H1 (cell line): ENCODE data around the gene C9. TPM values are rescaled to one million over a fixed set of nuclear protein-coding genes. Genes with fewer than 3 reads are reported as not detected.

Experiments used
- CTCF ChIA-PET: fragments of 300-600 bp; sonication (Branson Sonifier 250); formaldehyde crosslinking; loops from one replicate; lab custom pipeline; 2021; ENCODE audit not compliant: partially characterized antibody; lab: Charles Lee
- POLR2A ChIA-PET: fragments of 300-600 bp; sonication (Branson Sonifier 250); formaldehyde crosslinking; loops from one replicate; lab custom pipeline; 2021; ENCODE audit warnings: inconsistent platforms; ENCODE audit not compliant: partially characterized antibody; lab: Charles Lee
- DNase-seq, 2 experiments: peaks; one replicate each; pipeline versions ENCODE4 v3.0.0 to v3.0.0-alpha.2; 2010 to 2022; ENCODE audit warnings: low spot score in 2 of 2, low read depth in 1 of 2, mixed read lengths in 1 of 2
- FAIRE-seq: peaks from 2 replicates; lab custom pipeline; 2011; peaks lifted over from hg19 to GRCh38; lab: Jason Lieb, UNC
- H2AFZ ChIP-seq: 2 replicates; pipeline ENCODE4 v1.8.1; 2012; ENCODE audit warnings: low read length, inconsistent platforms
- H2AK5ac ChIP-seq: 2 replicates; pipeline ENCODE4 v1.6.1; 2013; ENCODE audit warnings: low read depth, low read length
- H2BK120ac ChIP-seq: replicated peaks from 2 replicates; pipeline ENCODE3; 2013; ENCODE audit warnings: low read depth, low read length, inconsistent platforms
- H2BK12ac ChIP-seq: 2 replicates; pipeline ENCODE4 v1.6.1; 2013; ENCODE audit warnings: low read depth, low read length
- H2BK15ac ChIP-seq: 2 replicates; pipeline ENCODE4 v1.6.1; 2013; ENCODE audit warnings: low read length
- H2BK20ac ChIP-seq: 2 replicates; pipeline ENCODE4 v1.6.1; 2013; ENCODE audit warnings: low read length
- H2BK5ac ChIP-seq: 2 replicates; pipeline ENCODE4 v1.6.1; 2013; ENCODE audit warnings: low read depth, low read length
- H3K14ac ChIP-seq: 2 replicates; pipeline ENCODE4 v1.6.1; 2013; ENCODE audit warnings: inconsistent platforms; ENCODE audit not compliant: insufficient read length
- H3K18ac ChIP-seq: 2 replicates; pipeline ENCODE4 v1.6.1; 2013; ENCODE audit warnings: low read length; ENCODE audit errors: extremely low read depth
- H3K23ac ChIP-seq: 2 replicates; pipeline ENCODE4 v1.6.1; 2013; ENCODE audit warnings: inconsistent platforms; ENCODE audit not compliant: insufficient read length
- H3K23me2 ChIP-seq: 2 replicates; pipeline ENCODE4 v1.6.1; 2013; ENCODE audit warnings: low read depth, low read length
- H3K27ac ChIP-seq: 2 replicates; pipeline ENCODE4 v1.6.1; 2011; ENCODE audit warnings: low read depth, low read length, inconsistent platforms
- H3K27me3 ChIP-seq, 4 experiments: replicated peaks in 1 of 4; 1 replicate in 1 of 4; 2 replicates in 3 of 4; pipeline versions ENCODE4 v1.6.1 to v1.8.1; 2011 to 2013; ENCODE audit warnings: low read length in 3 of 4, mild to moderate bottlenecking in 3 of 4, inconsistent platforms in 2 of 4, mixed read lengths in 2 of 4, moderate library complexity in 1 of 4; ENCODE audit not compliant: control insufficient read depth in 3 of 4, insufficient read depth in 3 of 4; ENCODE audit errors: extremely low read depth in 1 of 4
- H3K36me3 ChIP-seq, 4 experiments: 2 replicates each; pipeline versions ENCODE4 v1.6.1 to v1.8.1; 2011 to 2013; ENCODE audit warnings: mild to moderate bottlenecking in 4 of 4, low read length in 3 of 4, moderate library complexity in 2 of 4, control low read depth in 1 of 4, inconsistent platforms in 1 of 4; ENCODE audit not compliant: insufficient read depth in 4 of 4, control insufficient read depth in 2 of 4
- H3K4ac ChIP-seq: replicated peaks from 2 replicates; pipeline ENCODE3; 2013; ENCODE audit warnings: low read length, low read depth, mixed read lengths, inconsistent platforms; ENCODE audit not compliant: insufficient read length
- H3K4me1 ChIP-seq, 4 experiments: replicated peaks in 1 of 4; 1 replicate in 1 of 4; 2 replicates in 3 of 4; pipeline versions ENCODE4 v1.6.1 to v1.8.1; 2011 to 2013; ENCODE audit warnings: low read length in 3 of 4, inconsistent platforms in 2 of 4, mixed read lengths in 1 of 4; ENCODE audit not compliant: insufficient read depth in 4 of 4, control insufficient read depth in 3 of 4
- H3K4me2 ChIP-seq, 2 experiments: 2 replicates each; pipeline versions ENCODE4 v1.6.1 to v1.8.1; 2011 to 2013; ENCODE audit warnings: low read depth in 2 of 2, low read length in 2 of 2, control low read depth in 1 of 2, inconsistent platforms in 1 of 2, mild to moderate bottlenecking in 1 of 2; ENCODE audit not compliant: insufficient read depth in 1 of 2
- H3K4me3 ChIP-seq, 4 experiments: fragments of 200-600, 300-600 bp in 1 of 4; sonication (generic), shearing (Covaris generic), sonication (Bioruptor Twin) in 1 of 4; 2 replicates each; pipeline versions ENCODE4 v1.5.1 to v1.8.1; 2011 to 2016; ENCODE audit warnings: low read length in 4 of 4, low read depth in 3 of 4, control low read depth in 2 of 4, inconsistent platforms in 2 of 4, mild to moderate bottlenecking in 2 of 4, mixed read lengths in 1 of 4, moderate library complexity in 1 of 4; ENCODE audit not compliant: insufficient read depth in 2 of 4; ENCODE audit errors: extremely low read depth in 1 of 4
- H3K56ac ChIP-seq: replicated peaks from 2 replicates; pipeline ENCODE3; 2013; ENCODE audit warnings: low read depth, mild to moderate bottlenecking, mixed read lengths, low read length, inconsistent platforms; ENCODE audit not compliant: insufficient read length
- H3K79me1 ChIP-seq: 2 replicates; pipeline ENCODE4 v1.6.1; 2013; ENCODE audit warnings: low read depth, low read length, control low read depth
- H3K79me2 ChIP-seq, 2 experiments: 2 replicates each; pipeline versions ENCODE4 v1.6.1 to v1.8.1; 2012 to 2013; ENCODE audit warnings: low read length in 2 of 2, mild to moderate bottlenecking in 2 of 2, inconsistent platforms in 1 of 2; ENCODE audit not compliant: insufficient read depth in 2 of 2, control insufficient read depth in 1 of 2
- H3K9ac ChIP-seq, 4 experiments: replicated peaks in 1 of 4; 1 replicate in 1 of 4; 2 replicates in 3 of 4; pipeline versions ENCODE4 v1.6.1 to v1.8.1; 2011 to 2013; ENCODE audit warnings: low read depth in 3 of 4, low read length in 3 of 4, control low read depth in 2 of 4, mild to moderate bottlenecking in 2 of 4, moderate library complexity in 2 of 4, inconsistent platforms in 1 of 4; ENCODE audit errors: extremely low read depth in 1 of 4
- H3K9me3 ChIP-seq, 2 experiments: 2 replicates each; pipeline versions ENCODE4 v1.6.1 to v1.8.1; 2012 to 2013; ENCODE audit warnings: mild to moderate bottlenecking in 2 of 2, moderate library complexity in 2 of 2, control low read depth in 1 of 2, inconsistent platforms in 1 of 2, low read depth in 1 of 2, low read length in 1 of 2, mixed read lengths in 1 of 2; ENCODE audit not compliant: insufficient read depth in 2 of 2
- H4K20me1 ChIP-seq, 2 experiments: replicated peaks in 1 of 2; 2 replicates each; pipeline versions ENCODE3 to v1.8.1; 2011 to 2013; ENCODE audit warnings: inconsistent platforms in 2 of 2, low read length in 2 of 2, mild to moderate bottlenecking in 1 of 2; ENCODE audit not compliant: insufficient read depth in 2 of 2, control insufficient read depth in 1 of 2
- H4K5ac ChIP-seq: 2 replicates; pipeline ENCODE4 v1.6.1; 2013; ENCODE audit warnings: low read length, low read depth, mixed read lengths, inconsistent platforms; ENCODE audit not compliant: insufficient read length
- H4K8ac ChIP-seq: 2 replicates; pipeline ENCODE4 v1.8.0; 2013; ENCODE audit warnings: mild to moderate bottlenecking, moderate library complexity, low read length, inconsistent platforms; ENCODE audit not compliant: insufficient read depth; ENCODE audit errors: extremely low read depth
- H4K91ac ChIP-seq: replicated peaks from 2 replicates; pipeline ENCODE3; 2013; ENCODE audit warnings: low read length, mixed read lengths, inconsistent platforms; ENCODE audit not compliant: insufficient read length
- CHD1 ChIP-seq: IDR thresholded peaks from 2 replicates; pipeline ENCODE4 v1.6.1; 2012; ENCODE audit warnings: low read depth, low read length, improper control_type of control experiment
- HDAC6 ChIP-seq: IDR thresholded peaks from one replicate; pipeline ENCODE4 v1.7.1; 2012; ENCODE audit warnings: low read depth, mild to moderate bottlenecking, inconsistent platforms, low read length, moderate library complexity
- JUN ChIP-seq: IDR thresholded peaks from 2 replicates; pipeline ENCODE4 v1.6.1; 2011; ENCODE audit warnings: low read depth, mild to moderate bottlenecking, improper control_type of control experiment, low read length
- KDM5A ChIP-seq: fragments of 200-600 bp; IDR thresholded peaks from 2 replicates; pipeline ENCODE4 v1.7.1; 2012; ENCODE audit warnings: mild to moderate bottlenecking, low read length, inconsistent platforms, mixed read lengths
- MAFK ChIP-seq: IDR thresholded peaks from 2 replicates; pipeline ENCODE4 v1.6.1; 2012; ENCODE audit warnings: low read depth, mild to moderate bottlenecking, improper control_type of control experiment, low read length
- SUZ12 ChIP-seq: fragments of 200-600 bp; sonication (generic); IDR thresholded peaks from 2 replicates; pipeline ENCODE4 v1.6.1; 2012; ENCODE audit warnings: mild to moderate bottlenecking, inconsistent platforms, low read length, moderate library complexity, mixed read lengths
- TCF12 ChIP-seq: IDR thresholded peaks from 2 replicates; pipeline ENCODE4 v1.6.1; 2011; ENCODE audit warnings: low read depth, mild to moderate bottlenecking, low read length
- WGBS, 2 experiments: shearing (Covaris generic) in 1 of 2; methylation state at CpG; one replicate each; pipeline versions ENCODE4 v1.1.6 to v1.1.7; 2013 to 2015; ENCODE audit warnings: low lambda C conversion rate in 2 of 2, mixed read lengths in 2 of 2, inconsistent platforms in 1 of 2, low coverage in 1 of 2, missing lambda C conversion rate in 1 of 2; ENCODE audit not compliant: insufficient replicate concordance in 2 of 2, insufficient coverage in 1 of 2, insufficient read length in 1 of 2; ENCODE audit errors: extremely low coverage in 1 of 2, missing lambda C conversion rate in 1 of 2; 5-methylcytosine and 5-hydroxymethylcytosine counted together
- polyA plus RNA-seq, 7 experiments: library from polyadenylated mRNA; depleted of rRNA in 3 of 7; stranded (reverse) in 5 of 7; unstranded in 2 of 7; fragments of >200 nt in 5 of 7; fragments of 200-250 nt in 2 of 7; gene quantifications; 1 replicate in 5 of 7; 2 replicates in 1 of 7; 4 replicates in 1 of 7; pipeline versions ENCODE4 v1.2.1 to v1.2.3, GENCODE V29; 2011 to 2013; ENCODE audit warnings: missing spikeins in 2 of 7, mixed read lengths in 2 of 7
- total RNA-seq: library from RNA; stranded (reverse); fragmentation: NEBNext Ultra II Directional; extraction: Animal tissue kit (Norgen Biotek cat#: 25700); gene quantifications from 2 replicates; pipeline ENCODE4 v1.2.1, GENCODE V29; 2021
- TF ChIP-seq, protein P1 (sequence below): IDR thresholded peaks from 2 replicates; pipeline ENCODE4 v1.6.1; 2011; ENCODE audit warnings: low read length, improper control_type of control experiment

The C9 gene
- total and polyA plus RNA-seq, 2 of the 8 experiments (the other 6 are each of a cell fraction or from before 2014, with no cell fraction given), result not detected

DNA sequence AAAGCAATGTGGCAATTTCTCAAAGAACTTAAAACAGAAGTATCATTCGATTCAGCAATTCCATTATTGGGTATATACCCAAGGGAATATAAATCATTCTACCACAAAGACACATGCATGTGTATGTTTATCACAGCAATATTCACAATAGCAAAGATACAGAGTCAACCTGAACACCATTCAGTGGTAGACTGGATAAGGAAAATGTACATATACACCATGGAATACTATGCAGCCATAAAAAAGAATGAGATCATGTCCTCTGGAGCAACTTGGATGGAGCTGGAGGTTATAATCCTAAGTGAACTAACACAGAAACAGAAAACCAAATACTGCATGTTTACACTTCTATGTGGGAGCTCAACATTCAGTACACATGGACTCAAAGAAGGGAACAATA, 123.5 kb downstream of the C9 start:
- POLR2A ChIA-PET, result no interaction called here
- H3K23me2 ChIP-seq, result no peaks in the 10 kb centered on the region
- H4K8ac ChIP-seq, result no peak overlapping the region
- H3K4me1 ChIP-seq, result no peaks in the 10 kb centered on the region
- H3K56ac ChIP-seq, result no peak overlapping the region
- H4K20me1 ChIP-seq, result no peaks in the 10 kb centered on the region
- H3K4me3 ChIP-seq, result no peak overlapping the region
- no peak overlapping the region for H2BK5ac ChIP-seq
- H4K5ac ChIP-seq, result no peak overlapping the region
- H3K79me2 ChIP-seq, result no peaks in the 10 kb centered on the region
- no peak overlapping the region for H3K23ac ChIP-seq
- H2BK12ac ChIP-seq, result no peak overlapping the region
- no peak overlapping the region for H2AFZ ChIP-seq
- FAIRE-seq (no peak), DNase-seq (no peak)
- CTCF ChIA-PET, result interaction anchor here (0.9 kb wide), 1 partner anchor 23 kb away, joined by 4 read pairs; no protein-coding TSS in a partner anchor
- H2BK20ac ChIP-seq, result no peak overlapping the region
- H3K9ac ChIP-seq, result no peak overlapping the region
- no peak overlapping the region for H4K91ac ChIP-seq
- H3K18ac ChIP-seq, result no peak overlapping the region
- no peak overlapping the region for H2BK15ac ChIP-seq
- no peak overlapping the region for H3K4ac ChIP-seq
- H3K9me3 ChIP-seq, result 0 out of 4 replicates have a peak, but pooled peaks cover 0 to 2% of the 10 kb centered on the region in 2 experiments
- no peak overlapping the region for H3K27ac ChIP-seq
- H2BK120ac ChIP-seq, result no peak overlapping the region
- no peaks in the 10 kb centered on the region for H3K79me1 ChIP-seq
- no peak overlapping the region for H2AK5ac ChIP-seq
- H3K36me3 ChIP-seq, result no peaks in the 10 kb centered on the region
- WGBS, 2 experiments, result 90% methylated on average over 1 of the region's 1 CpG; no CpG with 5 or more reads in 1 of the 2 experiments
- H3K4me2 ChIP-seq, result no peak overlapping the region
- H3K14ac ChIP-seq, result no peak overlapping the region
- H3K27me3 ChIP-seq, result peaks cover 0 to 1% (median 0%) of the 10 kb centered on the region in 4 experiments; a peak in 1 of 7 replicates
- TF ChIP-seq SUZ12 (no peak), KDM5A (no peak), CHD1 (no peak), TCF12 (no peak), HDAC6 (no peak), MAFK (no peak), JUN (no peak)
- TF ChIP-seq, protein P1, sequence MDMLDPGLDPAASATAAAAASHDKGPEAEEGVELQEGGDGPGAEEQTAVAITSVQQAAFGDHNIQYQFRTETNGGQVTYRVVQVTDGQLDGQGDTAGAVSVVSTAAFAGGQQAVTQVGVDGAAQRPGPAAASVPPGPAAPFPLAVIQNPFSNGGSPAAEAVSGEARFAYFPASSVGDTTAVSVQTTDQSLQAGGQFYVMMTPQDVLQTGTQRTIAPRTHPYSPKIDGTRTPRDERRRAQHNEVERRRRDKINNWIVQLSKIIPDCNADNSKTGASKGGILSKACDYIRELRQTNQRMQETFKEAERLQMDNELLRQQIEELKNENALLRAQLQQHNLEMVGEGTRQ, result no peak
